IPS DF 6.9 (cell line): Measurements from ENCODE around the gene SLC30A10.
"Not testable (repeated sequence)": the region's sequence is repeated elsewhere in the genome, so short reads cannot be mapped to it uniquely, and the experiment has no call there.

ENCODE experiments used
- DNase-seq: peaks from one replicate; pipeline ENCODE4 v3.0.0-alpha.2; 2013; ENCODE audit warnings: low read depth, low spot score
- H3K27ac ChIP-seq: one replicate; pipeline ENCODE4 v1.5.1; 2013; ENCODE audit warnings: low read length, control low read depth
- H3K27me3 ChIP-seq: 2 replicates; pipeline ENCODE4 v1.6.1; 2013; ENCODE audit warnings: mild to moderate bottlenecking, low read length; ENCODE audit not compliant: control insufficient read depth, insufficient read depth
- H3K36me3 ChIP-seq: 2 replicates; pipeline ENCODE4 v1.6.1; 2013; ENCODE audit warnings: low read length; ENCODE audit not compliant: control insufficient read depth, insufficient read depth
- H3K4me1 ChIP-seq: 2 replicates; pipeline ENCODE4 v1.6.1; 2013; ENCODE audit warnings: low read length; ENCODE audit not compliant: control insufficient read depth, insufficient read depth
- H3K4me3 ChIP-seq: 2 replicates; pipeline ENCODE4 v1.5.1; 2013; ENCODE audit warnings: mild to moderate bottlenecking, low read length
- H3K9me3 ChIP-seq: 2 replicates; pipeline ENCODE4 v1.6.1; 2013; ENCODE audit warnings: low read length, inconsistent platforms; ENCODE audit not compliant: control insufficient read depth, insufficient read depth
- WGBS: extraction: QIAGEN DNeasy Blood & Tissue Kit; methylation state at CpG from one replicate; pipeline ENCODE4 v1.1.7; 2013; ENCODE audit warnings: mixed read lengths, missing lambda C conversion rate; ENCODE audit not compliant: insufficient read length, insufficient coverage; 5-methylcytosine and 5-hydroxymethylcytosine counted together

The SLC30A10 gene

GRCh38 chr1:219897914-219898313, 30.4 kb downstream of the SLC30A10 start:
- Histone ChIP-seq H3K9me3 (no peaks in the 10 kb centered on the region), H3K27ac (no peak overlapping the region), H3K27me3 (no peaks in the 10 kb centered on the region), H3K4me1 (no peaks in the 10 kb centered on the region; the same call in 1 of the 2 replicates), H3K36me3 (no peaks in the 10 kb centered on the region), H3K4me3 (no peak overlapping the region)
- no CpG with 5 or more reads among the region's 5 CpGs for whole genome bisulfite sequencing
- DNase-seq, result no peak

GRCh38 chr1:219892271-219892670, 36.1 kb downstream of the SLC30A10 start:
- not testable (repeated sequence) for H3K9me3 ChIP-seq, H3K36me3 ChIP-seq, H3K27ac ChIP-seq, H3K4me1 ChIP-seq, H3K27me3 ChIP-seq, DNase-seq, H3K4me3 ChIP-seq
- no CpG with 5 or more reads among the region's 1 CpG for WGBS

GRCh38 chr1:219891846-219892245, 36.5 kb downstream of the SLC30A10 start:
- H3K27me3 ChIP-seq, result not testable (repeated sequence)
- WGBS, result no CpG with 5 or more reads among the region's 4 CpGs

GRCh38 chr1:219888667-219889066, 39.7 kb downstream of the SLC30A10 start:
- not testable (repeated sequence) for H3K9me3 ChIP-seq, H3K4me1 ChIP-seq, H3K27ac ChIP-seq, H3K36me3 ChIP-seq, H3K4me3 ChIP-seq, H3K27me3 ChIP-seq, DNase-seq
- WGBS, result no CpG with 5 or more reads among the region's 4 CpGs

More at GRCh38 chr1:219891846-219892245, 36.5 kb downstream of the SLC30A10 start:
- H3K27ac ChIP-seq, H3K9me3 ChIP-seq, H3K36me3 ChIP-seq, H3K4me1 ChIP-seq, H3K4me3 ChIP-seq, DNase-seq: not testable (repeated sequence)

- H3K27me3 ChIP-seq, result no peaks in the 10 kb centered on the region
- H3K36me3 ChIP-seq, result no peaks in the 10 kb centered on the region
- no peak overlapping the region for H3K27ac ChIP-seq
- no peaks in the 10 kb centered on the region for H3K4me1 ChIP-seq
- H3K9me3 ChIP-seq, result no peaks in the 10 kb centered on the region
- no peak overlapping the region for H3K4me3 ChIP-seq
- no CpG with 5 or more reads among the region's 2 CpGs for WGBS
- no peak for DNase-seq
Observed at GRCh38 chr1:219885680-219886079, 42.7 kb downstream of the SLC30A10 start.

GRCh38 chr1:219883400-219884332, 44.7 kb downstream of the SLC30A10 start:
- H3K9me3 ChIP-seq, result no peaks in the 10 kb centered on the region
- H3K27me3 ChIP-seq, result no peaks in the 10 kb centered on the region
- H3K27ac ChIP-seq, result no peak overlapping the region
- no peaks in the 10 kb centered on the region for H3K36me3 ChIP-seq
- no CpG with 5 or more reads among the region's 5 CpGs for WGBS
- no peaks in the 10 kb centered on the region for H3K4me1 ChIP-seq
- H3K4me3 ChIP-seq, result no peak overlapping the region
- DNase-seq, result no peak

- Histone ChIP-seq H3K36me3 (no peaks in the 10 kb centered on the region), H3K27me3 (no peaks in the 10 kb centered on the region), H3K9me3 (no peaks in the 10 kb centered on the region), H3K4me1 (no peaks in the 10 kb centered on the region), H3K4me3 (no peak overlapping the region), H3K27ac (no peak overlapping the region)
- DNase-seq, result no peak
- no CpG with 5 or more reads among the region's 3 CpGs for WGBS
Observed at GRCh38 chr1:219882755-219883154, 45.6 kb downstream of the SLC30A10 start.

GRCh38 chr1:219882096-219882495, 46.3 kb downstream of the SLC30A10 start:
- Histone ChIP-seq H3K27me3 (no peaks in the 10 kb centered on the region), H3K9me3 (no peaks in the 10 kb centered on the region), H3K27ac (no peak overlapping the region), H3K4me1 (no peaks in the 10 kb centered on the region), H3K4me3 (no peak overlapping the region), H3K36me3 (no peaks in the 10 kb centered on the region)
- WGBS, result no CpG with 5 or more reads among the region's 3 CpGs
- DNase-seq, result no peak

- Histone ChIP-seq H3K4me3 (no peak overlapping the region), H3K4me1 (no peaks in the 10 kb centered on the region), H3K9me3 (no peaks in the 10 kb centered on the region), H3K36me3 (no peaks in the 10 kb centered on the region), H3K27me3 (no peaks in the 10 kb centered on the region), H3K27ac (no peak overlapping the region)
- DNase-seq, result no peak
Observed at GRCh38 chr1:219880765-219881457, 47.4 kb downstream of the SLC30A10 start.

- Histone ChIP-seq H3K36me3 (no peaks in the 10 kb centered on the region), H3K9me3 (no peaks in the 10 kb centered on the region), H3K27ac (no peak overlapping the region), H3K4me3 (no peak overlapping the region), H3K27me3 (no peaks in the 10 kb centered on the region), H3K4me1 (no peaks in the 10 kb centered on the region)
- DNase-seq, result no peak
- no CpG with 5 or more reads among the region's 5 CpGs for WGBS
Observed at GRCh38 chr1:219876798-219877209, 51.6 kb downstream of the SLC30A10 start.
